ENCODE results near the gene PRG3.

DNA sequence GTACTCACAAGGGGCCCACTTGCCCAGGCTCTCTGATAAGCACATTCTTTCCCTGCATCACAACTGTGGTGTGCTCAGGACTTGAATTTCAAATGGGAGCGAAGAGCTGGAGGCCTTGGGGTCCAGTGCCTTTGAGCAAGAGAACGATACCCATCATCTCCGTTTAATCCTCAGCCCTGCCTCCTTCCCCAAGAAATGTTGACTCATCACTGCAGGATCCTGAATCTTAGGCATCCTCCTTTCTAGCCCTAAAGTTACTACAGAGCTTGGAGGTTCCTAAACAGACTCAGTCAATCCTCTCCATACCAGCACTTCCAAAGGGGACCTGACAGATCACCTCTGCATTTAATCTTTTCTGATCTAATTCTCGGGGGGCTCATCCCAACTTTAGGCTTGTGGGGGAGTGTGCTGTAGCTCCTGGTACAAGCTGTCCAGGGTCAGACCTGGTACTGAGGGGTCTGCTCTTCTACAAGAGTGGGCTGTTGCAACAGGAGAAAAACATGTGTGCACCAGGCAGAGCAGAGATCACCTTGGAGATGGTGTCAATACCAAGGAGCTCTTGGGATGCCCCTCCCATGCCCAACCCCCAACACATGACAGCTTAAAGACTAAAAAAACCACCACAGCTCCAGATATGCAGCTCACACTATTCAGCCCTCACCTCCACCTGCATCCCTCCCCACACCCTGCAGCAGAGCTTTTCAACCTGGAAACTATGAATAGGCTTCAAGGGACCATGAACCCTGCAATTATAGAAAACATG lies 13.4 kb upstream of the PRG3 start:
- TF ChIP-seq, protein P1, sequence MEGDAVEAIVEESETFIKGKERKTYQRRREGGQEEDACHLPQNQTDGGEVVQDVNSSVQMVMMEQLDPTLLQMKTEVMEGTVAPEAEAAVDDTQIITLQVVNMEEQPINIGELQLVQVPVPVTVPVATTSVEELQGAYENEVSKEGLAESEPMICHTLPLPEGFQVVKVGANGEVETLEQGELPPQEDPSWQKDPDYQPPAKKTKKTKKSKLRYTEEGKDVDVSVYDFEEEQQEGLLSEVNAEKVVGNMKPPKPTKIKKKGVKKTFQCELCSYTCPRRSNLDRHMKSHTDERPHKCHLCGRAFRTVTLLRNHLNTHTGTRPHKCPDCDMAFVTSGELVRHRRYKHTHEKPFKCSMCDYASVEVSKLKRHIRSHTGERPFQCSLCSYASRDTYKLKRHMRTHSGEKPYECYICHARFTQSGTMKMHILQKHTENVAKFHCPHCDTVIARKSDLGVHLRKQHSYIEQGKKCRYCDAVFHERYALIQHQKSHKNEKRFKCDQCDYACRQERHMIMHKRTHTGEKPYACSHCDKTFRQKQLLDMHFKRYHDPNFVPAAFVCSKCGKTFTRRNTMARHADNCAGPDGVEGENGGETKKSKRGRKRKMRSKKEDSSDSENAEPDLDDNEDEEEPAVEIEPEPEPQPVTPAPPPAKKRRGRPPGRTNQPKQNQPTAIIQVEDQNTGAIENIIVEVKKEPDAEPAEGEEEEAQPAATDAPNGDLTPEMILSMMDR (conservative IDR thresholded peaks at IDR 0.05; ENCODE audit: low read length): no peak
- TF ChIP-seq EZH2phosphoT487 (IDR thresholded peaks at IDR 0.05; ENCODE audit: borderline replicate concordance): no peak
